Peyer's patch (tissue), 4 donors: ENCODE measurements around the gene SCGB1C1.
"Not testable (repeated sequence)": the region's sequence is repeated elsewhere in the genome, so short reads cannot be mapped to it uniquely, and the experiment has no call there.

Experiments used
- POLR2A ChIP-seq, 2 donors: fragments of 450-650 bp; IDR thresholded peaks; one replicate each; pipeline ENCODE4 v1.5.1; 2017; ENCODE audit warnings: antibody characterized with exemption in 2 of 2, mild to moderate bottlenecking in 2 of 2, moderate library complexity in 2 of 2
- TF ChIP-seq, protein P1 (sequence below), 6 experiments: fragments of 450-650 bp in 4 of 6; fragments of 200-600 bp in 2 of 6; sonication (generic) in 1 of 6; IDR thresholded peaks; one replicate each; pipeline ENCODE4 v1.5.1; 2017 to 2019; ENCODE audit warnings: antibody characterized with exemption in 6 of 6, mild to moderate bottlenecking in 3 of 6, moderate library complexity in 1 of 6

- TF ChIP-seq, protein P1, sequence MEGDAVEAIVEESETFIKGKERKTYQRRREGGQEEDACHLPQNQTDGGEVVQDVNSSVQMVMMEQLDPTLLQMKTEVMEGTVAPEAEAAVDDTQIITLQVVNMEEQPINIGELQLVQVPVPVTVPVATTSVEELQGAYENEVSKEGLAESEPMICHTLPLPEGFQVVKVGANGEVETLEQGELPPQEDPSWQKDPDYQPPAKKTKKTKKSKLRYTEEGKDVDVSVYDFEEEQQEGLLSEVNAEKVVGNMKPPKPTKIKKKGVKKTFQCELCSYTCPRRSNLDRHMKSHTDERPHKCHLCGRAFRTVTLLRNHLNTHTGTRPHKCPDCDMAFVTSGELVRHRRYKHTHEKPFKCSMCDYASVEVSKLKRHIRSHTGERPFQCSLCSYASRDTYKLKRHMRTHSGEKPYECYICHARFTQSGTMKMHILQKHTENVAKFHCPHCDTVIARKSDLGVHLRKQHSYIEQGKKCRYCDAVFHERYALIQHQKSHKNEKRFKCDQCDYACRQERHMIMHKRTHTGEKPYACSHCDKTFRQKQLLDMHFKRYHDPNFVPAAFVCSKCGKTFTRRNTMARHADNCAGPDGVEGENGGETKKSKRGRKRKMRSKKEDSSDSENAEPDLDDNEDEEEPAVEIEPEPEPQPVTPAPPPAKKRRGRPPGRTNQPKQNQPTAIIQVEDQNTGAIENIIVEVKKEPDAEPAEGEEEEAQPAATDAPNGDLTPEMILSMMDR (IDR thresholded peaks at IDR 0.05) = peak in 5 of 6 experiments; percentile 25 to 41 (median 35)
- TF ChIP-seq POLR2A (IDR thresholded peaks at IDR 0.05) = not testable (repeated sequence)
Observed at GRCh38 chr11:191490-192478, 1.1 kb upstream of the SCGB1C1 start.
